Measurements from ENCODE around the gene SPG11.

DNA sequence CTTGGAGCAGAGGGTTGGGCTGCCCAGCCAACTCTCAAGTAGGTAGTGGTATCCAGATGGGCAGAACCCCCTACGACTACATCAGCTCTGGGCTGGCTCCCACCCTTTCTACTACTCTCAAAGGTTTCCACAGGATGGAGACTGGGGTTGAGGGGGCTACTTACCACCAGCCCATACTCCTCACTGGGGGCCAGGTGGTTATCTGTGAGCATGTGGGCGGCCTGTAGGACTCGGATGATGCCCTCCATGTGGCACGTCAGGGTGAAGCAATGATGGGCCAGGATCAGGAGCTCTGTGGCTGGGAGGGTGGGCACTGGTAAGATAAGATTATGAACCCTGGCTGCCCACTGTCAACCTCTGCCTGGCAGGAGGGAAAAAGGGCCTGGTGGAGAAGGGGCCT, 93.1 kb downstream of the SPG11 start:
- TF ChIP-seq, protein P1, sequence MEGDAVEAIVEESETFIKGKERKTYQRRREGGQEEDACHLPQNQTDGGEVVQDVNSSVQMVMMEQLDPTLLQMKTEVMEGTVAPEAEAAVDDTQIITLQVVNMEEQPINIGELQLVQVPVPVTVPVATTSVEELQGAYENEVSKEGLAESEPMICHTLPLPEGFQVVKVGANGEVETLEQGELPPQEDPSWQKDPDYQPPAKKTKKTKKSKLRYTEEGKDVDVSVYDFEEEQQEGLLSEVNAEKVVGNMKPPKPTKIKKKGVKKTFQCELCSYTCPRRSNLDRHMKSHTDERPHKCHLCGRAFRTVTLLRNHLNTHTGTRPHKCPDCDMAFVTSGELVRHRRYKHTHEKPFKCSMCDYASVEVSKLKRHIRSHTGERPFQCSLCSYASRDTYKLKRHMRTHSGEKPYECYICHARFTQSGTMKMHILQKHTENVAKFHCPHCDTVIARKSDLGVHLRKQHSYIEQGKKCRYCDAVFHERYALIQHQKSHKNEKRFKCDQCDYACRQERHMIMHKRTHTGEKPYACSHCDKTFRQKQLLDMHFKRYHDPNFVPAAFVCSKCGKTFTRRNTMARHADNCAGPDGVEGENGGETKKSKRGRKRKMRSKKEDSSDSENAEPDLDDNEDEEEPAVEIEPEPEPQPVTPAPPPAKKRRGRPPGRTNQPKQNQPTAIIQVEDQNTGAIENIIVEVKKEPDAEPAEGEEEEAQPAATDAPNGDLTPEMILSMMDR (IDR thresholded peaks at IDR 0.05; ENCODE audit: low read depth, low read length): no peak
- no peak for TF ChIP-seq EZH2phosphoT487 (IDR thresholded peaks at IDR 0.05; ENCODE audit: low read depth)

All from OCI-LY3 (cell line).